SIG-M5 treated with dmso at 0.1 percent for 504 hours (cell line): ENCODE measurements around the gene FAAH.

ENCODE experiments used
- DNase-seq: peaks from one replicate; lab custom pipeline; 2025; ENCODE audit not compliant: unreplicated experiment; lab: John Stamatoyannopoulos, UW

The FAAH gene

GRCh38 chr1:46400421-46400820, 6.3 kb downstream of the FAAH start:
- no peak for DNase-seq

GRCh38 chr1:46401154-46401913, 7.2 kb downstream of the FAAH start:
- no peak for DNase-seq

GRCh38 chr1:46401964-46402626, 8.0 kb downstream of the FAAH start:
- peak; percentile 65 for DNase-seq

- no peak for DNase-seq
Observed at GRCh38 chr1:46403916-46404315, 9.8 kb downstream of the FAAH start.

- DNase-seq, result peak; percentile 20
Observed at GRCh38 chr1:46404482-46405196, 10.5 kb downstream of the FAAH start.

GRCh38 chr1:46405197-46405555, 11.1 kb downstream of the FAAH start:
- DNase-seq, result no peak

GRCh38 chr1:46405724-46406123, 11.6 kb downstream of the FAAH start:
- DNase-seq, result no peak

- no peak for DNase-seq
Observed at GRCh38 chr1:46406881-46407608, 12.9 kb downstream of the FAAH start.

- DNase-seq, result no peak
Observed at GRCh38 chr1:46407636-46408035, 13.5 kb downstream of the FAAH start.

- DNase-seq, result no peak
Observed at GRCh38 chr1:46408356-46409062, 14.4 kb downstream of the FAAH start.

GRCh38 chr1:46409063-46409372, 14.9 kb downstream of the FAAH start:
- no peak for DNase-seq

GRCh38 chr1:46410156-46411009, 16.3 kb downstream of the FAAH start:
- no peak for DNase-seq

GRCh38 chr1:46411010-46411405, 16.9 kb downstream of the FAAH start:
- DNase-seq, result no peak

- no peak for DNase-seq
Observed at GRCh38 chr1:46411601-46412341, 17.7 kb downstream of the FAAH start.

- no peak for DNase-seq
Observed at GRCh38 chr1:46412893-46413595, 18.9 kb downstream of the FAAH start.

- peak; percentile 50 for DNase-seq
Observed at GRCh38 chr1:46413596-46413985, 19.5 kb downstream of the FAAH start.

- DNase-seq, result no peak
Observed at GRCh38 chr1:46415514-46415913, 21.4 kb downstream of the FAAH start.

- DNase-seq, result no peak
Observed at GRCh38 chr1:46418976-46419375, 24.9 kb downstream of the FAAH start.

GRCh38 chr1:46420533-46420915, 26.4 kb downstream of the FAAH start:
- no peak for DNase-seq
